ENCODE results near the gene NFIA.

The NFIA gene

GRCh38 chr1:61278966-61279365 lies 196.6 kb downstream of the NFIA start:
- DNase-seq, result no peak

- no peak for DNase-seq
These were observed 197.2 kb downstream of the NFIA start for GRCh38 chr1:61279570-61279969.

DNA sequence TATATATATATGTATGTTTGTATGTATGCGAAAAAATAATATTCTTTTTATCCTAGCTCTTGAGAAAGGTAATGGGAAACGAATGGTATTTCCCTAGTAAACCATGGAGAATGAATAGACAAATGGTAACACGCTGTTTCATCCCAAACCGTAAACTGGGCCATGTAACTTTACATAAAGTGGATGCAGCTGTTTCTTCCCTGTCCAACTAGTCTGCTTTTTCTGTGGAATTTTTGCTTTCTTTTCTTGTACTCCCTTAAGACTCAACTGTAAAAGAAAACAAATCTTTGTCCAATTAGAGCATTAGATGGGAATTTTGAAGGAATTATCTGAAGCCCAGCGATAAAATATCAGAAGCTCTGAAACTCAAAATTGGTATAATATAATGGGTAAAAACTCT lies 198.1 kb downstream of the NFIA start:
- DNase-seq, result no peak

GRCh38 chr1:61282387-61282786 lies 200.0 kb downstream of the NFIA start:
- DNase-seq, result no peak

- no peak for DNase-seq
These were observed 202.0 kb downstream of the NFIA start for GRCh38 chr1:61284248-61284854.

GRCh38 chr1:61284936-61285335 lies 202.6 kb downstream of the NFIA start:
- no peak for DNase-seq

DNA sequence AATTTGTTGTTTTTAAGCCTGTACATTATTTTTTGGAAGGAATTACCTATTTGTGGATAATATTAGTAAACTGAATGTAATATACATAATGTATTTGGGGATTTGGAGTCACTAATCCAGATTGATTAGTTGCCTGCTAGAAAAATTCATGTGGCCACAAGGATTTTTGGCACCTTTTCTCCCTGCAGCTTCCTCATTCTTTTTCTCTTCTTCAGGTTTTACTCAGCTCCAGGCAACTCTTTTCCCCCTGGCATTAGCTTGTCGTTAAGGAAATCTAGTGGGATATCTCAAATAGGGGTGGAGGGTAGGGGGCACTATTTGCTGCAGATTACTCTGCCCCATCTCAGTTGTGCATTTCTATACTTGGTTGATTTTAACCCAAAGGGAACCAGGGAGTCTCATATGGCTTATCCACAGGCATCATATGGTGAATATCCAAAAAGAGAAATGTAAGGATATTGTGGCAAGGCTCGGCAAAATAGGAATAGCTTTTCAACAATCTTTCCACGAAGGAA lies 203.1 kb downstream of the NFIA start:
- DNase-seq, result no peak

GRCh38 chr1:61287014-61287413 lies 204.7 kb downstream of the NFIA start:
- DNase-seq, result no peak

- no peak for DNase-seq
These were observed 205.4 kb downstream of the NFIA start for GRCh38 chr1:61287734-61288133.

GRCh38 chr1:61289232-61290098 lies 207.1 kb downstream of the NFIA start:
- DNase-seq, result no peak

- DNase-seq, result no peak
These were observed 208.2 kb downstream of the NFIA start for GRCh38 chr1:61290525-61290924.

GRCh38 chr1:61293197-61293596 lies 210.8 kb downstream of the NFIA start:
- no peak for DNase-seq

- DNase-seq, result no peak
These were observed 211.7 kb downstream of the NFIA start for GRCh38 chr1:61293986-61294504.

DNA sequence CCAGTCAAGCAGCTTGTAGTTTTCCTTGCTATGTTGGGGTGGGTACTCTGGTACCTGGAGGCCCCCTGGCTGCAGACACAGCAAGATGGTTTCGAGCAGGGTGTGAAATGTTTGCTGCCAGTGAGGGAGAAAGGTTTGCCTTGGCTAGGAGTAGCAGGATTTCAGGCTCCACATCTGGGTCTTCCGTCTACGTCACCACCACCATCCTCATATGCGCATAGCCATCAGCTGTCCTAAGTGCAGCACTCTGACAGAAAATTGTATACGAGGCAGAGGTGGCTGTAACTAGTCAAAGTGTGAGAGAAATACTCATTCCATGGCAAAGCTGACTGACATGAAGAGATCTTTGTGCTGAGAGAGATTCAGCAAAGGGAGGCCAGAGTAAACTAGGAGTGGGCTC lies 212.6 kb downstream of the NFIA start:
- DNase-seq, result no peak

DNA sequence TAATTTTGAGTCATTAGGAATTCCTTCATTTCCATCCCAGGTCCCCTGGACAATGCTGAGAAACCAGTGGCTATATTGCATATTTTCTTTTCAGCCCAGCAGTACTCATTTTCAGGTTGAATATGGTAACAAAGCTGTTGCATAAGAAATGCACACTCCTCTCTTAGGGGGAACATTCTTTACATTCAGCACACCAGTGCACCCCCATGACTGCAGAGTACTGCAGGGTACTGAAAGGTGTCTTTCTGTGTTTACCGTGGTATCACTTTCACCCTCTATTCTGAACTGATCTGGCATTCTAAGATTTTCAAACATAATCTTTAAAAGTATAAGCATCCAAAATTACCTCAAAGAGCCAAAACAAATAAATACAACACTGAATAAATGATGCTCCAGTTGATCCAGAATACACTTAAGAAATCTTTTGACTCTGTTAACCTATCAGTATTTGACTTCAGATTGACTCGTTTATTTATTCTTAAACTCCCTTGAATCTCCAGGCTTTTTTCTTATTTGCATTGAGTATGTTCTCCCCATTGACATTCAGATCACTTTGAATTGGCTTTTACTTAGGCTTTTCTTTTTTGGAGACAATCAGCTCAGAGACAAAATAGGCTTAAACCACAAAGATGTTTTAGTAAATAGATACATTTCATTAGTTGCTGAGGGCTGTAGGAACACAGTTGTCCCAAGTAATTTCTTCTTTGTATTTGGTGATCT lies 213.6 kb downstream of the NFIA start:
- DNase-seq, result no peak

- DNase-seq, result no peak
These were observed 215.5 kb downstream of the NFIA start for GRCh38 chr1:61297887-61298286.

DNA sequence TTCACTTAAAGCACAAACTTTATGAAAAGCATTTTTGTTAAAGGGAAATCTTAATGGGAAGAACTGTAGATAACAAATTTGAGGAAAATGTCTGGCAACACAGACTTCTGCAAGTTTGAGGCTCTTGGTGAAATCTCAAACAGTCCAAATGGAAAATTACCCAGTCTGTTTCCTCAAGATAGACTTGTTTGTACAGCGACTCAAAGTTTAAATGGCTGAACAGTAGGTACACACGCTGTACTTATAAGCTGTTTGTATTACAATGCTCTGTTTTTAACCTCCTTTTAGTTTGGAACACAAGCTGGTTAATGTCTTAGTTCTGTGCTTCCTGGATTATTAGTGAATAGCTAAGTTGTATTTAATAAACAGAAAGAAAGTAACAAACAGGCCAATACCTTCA lies 217.1 kb downstream of the NFIA start:
- DNase-seq, result no peak

- no peak for DNase-seq
These were observed 218.5 kb downstream of the NFIA start for GRCh38 chr1:61300899-61301298.

GRCh38 chr1:61301824-61302657 lies 219.7 kb downstream of the NFIA start:
- DNase-seq, result no peak

DNA sequence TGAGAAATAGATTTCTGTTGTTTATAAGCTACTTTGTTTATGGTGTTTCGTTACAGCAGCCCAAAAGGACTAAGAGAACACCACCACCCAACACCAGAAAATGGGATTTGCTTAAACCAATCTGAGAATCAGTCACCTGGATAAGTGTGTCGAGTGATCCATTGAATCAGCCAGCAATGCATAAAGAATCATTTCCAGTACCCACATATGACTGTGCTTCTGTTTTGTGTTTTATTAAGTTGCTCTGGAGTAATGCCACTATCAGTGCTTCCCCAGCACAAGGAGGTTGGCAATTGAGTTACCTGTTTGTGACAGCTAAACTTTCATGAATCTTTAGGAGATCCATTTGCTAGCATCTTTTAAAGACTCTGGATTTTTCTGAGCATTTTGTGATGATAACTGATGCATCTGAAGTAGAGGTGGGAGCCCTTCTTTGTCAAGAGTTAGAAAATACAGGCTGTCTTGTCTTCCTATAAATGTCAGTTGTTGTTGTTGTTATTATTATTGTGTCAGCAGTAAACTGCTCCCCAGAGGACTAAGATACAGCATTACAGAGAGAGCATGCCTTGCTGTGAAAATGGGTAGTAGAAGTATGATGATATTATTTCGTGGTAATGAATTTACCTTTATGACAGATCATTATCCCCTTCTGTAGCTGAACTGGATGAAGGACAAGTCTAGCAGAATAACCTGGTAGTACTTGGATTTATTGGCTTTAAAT lies 225.2 kb downstream of the NFIA start:
- DNase-seq, result no peak

- DNase-seq, result no peak
These were observed 227.7 kb downstream of the NFIA start for GRCh38 chr1:61310057-61310456.

DNA sequence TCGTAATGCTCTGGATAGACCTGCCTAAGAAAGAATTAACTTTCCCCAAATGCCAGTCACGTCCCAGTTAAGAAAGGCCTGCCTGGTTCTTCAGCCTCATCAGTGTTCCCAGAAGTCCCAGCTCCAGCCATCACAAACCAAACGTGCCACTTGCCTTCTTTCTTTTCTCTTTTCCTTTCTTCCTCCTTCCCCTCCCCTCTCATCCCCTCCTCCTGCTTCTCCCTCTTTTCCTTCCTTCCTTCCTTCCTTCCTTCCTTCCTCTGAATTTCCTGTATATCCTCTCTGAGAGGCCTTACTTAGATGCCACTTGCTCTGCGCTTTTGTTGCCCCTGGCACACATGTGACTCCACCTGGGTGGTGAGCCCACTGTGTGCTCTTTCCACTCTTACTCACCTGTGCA lies 228.2 kb downstream of the NFIA start:
- DNase-seq, result no peak
